ENCODE measurements around the gene CYP2E1. TPM values are rescaled to one million over a fixed set of nuclear protein-coding genes. Genes with fewer than 3 reads are reported as not detected.

The CYP2E1 gene
- total RNA-seq, 1 experiment from 2014 or later = 0.13 TPM

DNA sequence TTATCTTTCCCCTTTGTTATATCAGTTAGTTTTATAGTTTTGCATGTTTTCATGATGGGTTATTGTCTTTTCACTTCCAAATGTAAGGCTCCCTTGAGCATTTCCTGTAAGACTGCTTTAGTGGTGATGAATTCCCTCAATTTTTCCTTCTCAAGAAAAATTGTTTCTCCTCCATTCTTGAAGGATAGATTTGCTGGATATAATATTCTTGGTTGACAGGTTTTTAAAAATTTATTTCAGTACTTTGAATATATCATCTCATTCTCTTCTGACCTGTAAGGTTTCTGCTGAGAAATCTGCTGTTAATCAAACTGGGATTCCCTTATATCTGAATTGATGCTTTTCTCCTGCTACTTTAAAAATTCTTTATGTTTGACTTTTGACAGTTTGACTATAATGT is 40.1 kb upstream of the CYP2E1 start:
- peaks cover 2% of the 10 kb centered on the region for H3K27me3 Mint-ChIP-seq (ENCODE audit: low read depth)
- no peak overlapping the region for H4K8ac ChIP-seq (replicated peaks; ENCODE audit: insufficient read length, low read depth, low read length)
- no peak overlapping the region for H3K4me2 ChIP-seq (ENCODE audit: insufficient read depth, insufficient read length, low read length)
- no peak overlapping the region for H2BK12ac ChIP-seq (ENCODE audit: insufficient read length, low read depth, low read length)
- no peak overlapping the region for H2AFZ ChIP-seq (ENCODE audit: low read length)
- H3K4ac ChIP-seq (ENCODE audit: low read depth, low read length) = no peak overlapping the region
- no peaks in the 10 kb centered on the region for H3K4me1 ChIP-seq (ENCODE audit: insufficient read depth, low read length)
- H2AK5ac ChIP-seq (ENCODE audit: insufficient read length, low read length) = no peak overlapping the region
- no peak overlapping the region for H2BK120ac ChIP-seq (ENCODE audit: low read depth, low read length, poor library complexity, severe bottlenecking)
- H3K4me3 Mint-ChIP-seq = no peak overlapping the region
- H3K23me2 ChIP-seq (ENCODE audit: insufficient read length, low read depth, low read length, poor library complexity, severe bottlenecking) = no peaks in the 10 kb centered on the region
- no peaks in the 10 kb centered on the region for H4K20me1 ChIP-seq (ENCODE audit: control insufficient read depth, insufficient read depth, insufficient read length)
- no peak overlapping the region for H4K5ac ChIP-seq (ENCODE audit: insufficient read length, low read depth, low read length)
- no peak overlapping the region for H3K23ac ChIP-seq (ENCODE audit: insufficient read length, low read depth, low read length)
- H3K9ac ChIP-seq (ENCODE audit: extremely low read depth, insufficient read length, low read length) = no peak overlapping the region
- H3K9me3 ChIP-seq (ENCODE audit: control insufficient read depth, low read depth, low read length) = peaks cover 36% of the 10 kb centered on the region
- no peak overlapping the region for H3K27ac ChIP-seq (ENCODE audit: insufficient read length, low read depth, low read length)
- no peak overlapping the region for H3K14ac ChIP-seq (ENCODE audit: insufficient read depth, low read length)
- no peaks in the 10 kb centered on the region for H3K79me2 ChIP-seq (ENCODE audit: insufficient read depth, low read length)
- H2BK20ac ChIP-seq (ENCODE audit: low read depth, low read length, poor library complexity, severe bottlenecking) = no peak overlapping the region
- no peak for DNase-seq
- no peak overlapping the region for H3K27ac Mint-ChIP-seq
- no peaks in the 10 kb centered on the region for H3K4me1 Mint-ChIP-seq
- no peak overlapping the region for H2BK5ac ChIP-seq (ENCODE audit: insufficient read length, low read length)
- peaks cover 86 to 95% of the 10 kb centered on the region in 2 experiments for H3K9me3 Mint-ChIP-seq
- H3K27me3 ChIP-seq (ENCODE audit: insufficient read depth, low read length) = no peaks in the 10 kb centered on the region
- H3K36me3 Mint-ChIP-seq (ENCODE audit: insufficient read depth in 1 of 3, low read depth in 3 of 3) = peaks cover 0 to 26% (median 2%) of the 10 kb centered on the region in 3 experiments; a peak in 4 of 7 replicates
- no peak overlapping the region for H2BK15ac ChIP-seq (ENCODE audit: low read depth, low read length)
- no peak overlapping the region for H3K56ac ChIP-seq (ENCODE audit: insufficient read length, low read depth, low read length)
- no peak overlapping the region for H4K91ac ChIP-seq (ENCODE audit: insufficient read length, low read depth, low read length)
- H3K18ac ChIP-seq (ENCODE audit: insufficient read length, low read depth, low read length) = no peak overlapping the region
- no peak for TF ChIP-seq CTCF (conservative IDR thresholded peaks at IDR 0.05)
- no peak overlapping the region for H3T11ph ChIP-seq (ENCODE audit: low read length)
- no peaks in the 10 kb centered on the region for H3K79me1 ChIP-seq (ENCODE audit: insufficient read depth, low read depth, low read length, poor library complexity, severe bottlenecking)
